GM12872 (cell line): Measurements from ENCODE around the gene ANKH.

Source experiments
- TF ChIP-seq, protein P1 (sequence below): IDR thresholded peaks from 3 replicates; pipeline ENCODE4 v1.5.1; 2011; ENCODE audit warnings: low read depth, mild to moderate bottlenecking, low read length, moderate library complexity; ENCODE audit not compliant: insufficient read depth

Gene ANKH

GRCh38 chr5:14678773-14679334 lies 192.7 kb downstream of the ANKH start:
- TF ChIP-seq, protein P1, sequence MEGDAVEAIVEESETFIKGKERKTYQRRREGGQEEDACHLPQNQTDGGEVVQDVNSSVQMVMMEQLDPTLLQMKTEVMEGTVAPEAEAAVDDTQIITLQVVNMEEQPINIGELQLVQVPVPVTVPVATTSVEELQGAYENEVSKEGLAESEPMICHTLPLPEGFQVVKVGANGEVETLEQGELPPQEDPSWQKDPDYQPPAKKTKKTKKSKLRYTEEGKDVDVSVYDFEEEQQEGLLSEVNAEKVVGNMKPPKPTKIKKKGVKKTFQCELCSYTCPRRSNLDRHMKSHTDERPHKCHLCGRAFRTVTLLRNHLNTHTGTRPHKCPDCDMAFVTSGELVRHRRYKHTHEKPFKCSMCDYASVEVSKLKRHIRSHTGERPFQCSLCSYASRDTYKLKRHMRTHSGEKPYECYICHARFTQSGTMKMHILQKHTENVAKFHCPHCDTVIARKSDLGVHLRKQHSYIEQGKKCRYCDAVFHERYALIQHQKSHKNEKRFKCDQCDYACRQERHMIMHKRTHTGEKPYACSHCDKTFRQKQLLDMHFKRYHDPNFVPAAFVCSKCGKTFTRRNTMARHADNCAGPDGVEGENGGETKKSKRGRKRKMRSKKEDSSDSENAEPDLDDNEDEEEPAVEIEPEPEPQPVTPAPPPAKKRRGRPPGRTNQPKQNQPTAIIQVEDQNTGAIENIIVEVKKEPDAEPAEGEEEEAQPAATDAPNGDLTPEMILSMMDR: no peak

- TF ChIP-seq, protein P1: no peak
Measured at GRCh38 chr5:14676320-14676719, 195.3 kb downstream of the ANKH start.

DNA sequence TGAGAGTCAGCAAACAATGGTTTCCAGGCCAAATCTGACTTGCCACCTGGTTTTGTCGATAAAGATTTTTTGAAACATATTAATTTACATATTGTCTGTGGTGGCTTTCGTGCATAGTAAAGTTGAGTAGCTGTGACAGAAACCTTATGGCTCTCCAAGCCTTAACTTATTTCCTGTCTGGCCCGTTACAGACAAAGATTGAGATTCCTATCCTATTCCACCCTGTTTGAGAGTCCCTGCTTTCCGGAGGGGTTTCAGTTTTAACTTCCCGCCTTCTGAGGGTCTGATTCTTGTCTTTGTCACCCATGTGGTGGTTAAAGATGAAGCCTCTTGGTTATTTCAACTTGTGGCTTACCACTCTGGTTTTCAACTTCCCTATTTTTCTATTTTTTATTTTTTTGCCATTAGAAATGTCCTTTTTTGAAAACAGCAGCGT lies 195.7 kb downstream of the ANKH start:
- TF ChIP-seq, protein P1: no peak

DNA sequence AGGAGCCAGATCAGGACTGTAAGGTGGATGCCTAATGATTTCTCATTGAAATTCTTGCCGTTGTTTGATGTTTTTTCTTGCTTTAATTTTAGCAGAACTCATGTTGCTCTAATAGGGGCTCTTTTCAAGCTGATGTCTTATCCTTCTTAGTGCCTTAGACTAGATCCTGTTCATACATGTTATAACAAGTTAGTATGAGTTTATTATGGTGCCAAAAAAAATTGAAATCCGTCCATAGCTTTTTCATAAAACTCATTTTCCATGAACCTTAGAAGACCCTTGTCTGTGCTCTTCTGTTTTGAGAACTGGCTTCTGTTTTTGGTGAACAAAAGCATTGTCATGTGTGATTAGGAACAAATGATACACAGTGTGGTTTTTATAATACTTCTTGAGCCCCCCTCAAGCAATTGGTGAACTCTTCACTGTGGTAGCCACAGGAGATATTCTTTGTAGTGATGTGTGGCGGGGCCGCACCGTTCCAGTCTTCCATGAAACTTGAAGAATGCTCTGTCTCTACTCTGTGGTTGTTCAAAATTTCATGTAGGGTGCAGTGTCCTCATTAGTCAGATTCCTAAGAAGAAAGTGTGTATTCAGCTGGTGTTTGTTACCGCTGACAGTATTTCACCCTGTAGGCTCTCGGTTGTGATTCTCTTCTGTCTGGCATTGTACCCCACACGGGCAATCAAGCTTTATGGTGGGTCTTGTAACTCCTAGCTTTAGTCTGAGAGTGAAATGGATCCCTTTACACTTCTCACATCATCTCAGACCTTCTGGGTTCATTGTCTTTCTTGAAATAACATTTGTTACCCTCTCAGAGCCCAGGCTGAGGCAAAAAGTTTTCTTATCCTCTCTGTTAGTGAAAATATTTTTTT lies 196.4 kb downstream of the ANKH start:
- TF ChIP-seq, protein P1: no peak

GRCh38 chr5:14673443-14673842 lies 198.1 kb downstream of the ANKH start:
- TF ChIP-seq, protein P1: no peak

DNA sequence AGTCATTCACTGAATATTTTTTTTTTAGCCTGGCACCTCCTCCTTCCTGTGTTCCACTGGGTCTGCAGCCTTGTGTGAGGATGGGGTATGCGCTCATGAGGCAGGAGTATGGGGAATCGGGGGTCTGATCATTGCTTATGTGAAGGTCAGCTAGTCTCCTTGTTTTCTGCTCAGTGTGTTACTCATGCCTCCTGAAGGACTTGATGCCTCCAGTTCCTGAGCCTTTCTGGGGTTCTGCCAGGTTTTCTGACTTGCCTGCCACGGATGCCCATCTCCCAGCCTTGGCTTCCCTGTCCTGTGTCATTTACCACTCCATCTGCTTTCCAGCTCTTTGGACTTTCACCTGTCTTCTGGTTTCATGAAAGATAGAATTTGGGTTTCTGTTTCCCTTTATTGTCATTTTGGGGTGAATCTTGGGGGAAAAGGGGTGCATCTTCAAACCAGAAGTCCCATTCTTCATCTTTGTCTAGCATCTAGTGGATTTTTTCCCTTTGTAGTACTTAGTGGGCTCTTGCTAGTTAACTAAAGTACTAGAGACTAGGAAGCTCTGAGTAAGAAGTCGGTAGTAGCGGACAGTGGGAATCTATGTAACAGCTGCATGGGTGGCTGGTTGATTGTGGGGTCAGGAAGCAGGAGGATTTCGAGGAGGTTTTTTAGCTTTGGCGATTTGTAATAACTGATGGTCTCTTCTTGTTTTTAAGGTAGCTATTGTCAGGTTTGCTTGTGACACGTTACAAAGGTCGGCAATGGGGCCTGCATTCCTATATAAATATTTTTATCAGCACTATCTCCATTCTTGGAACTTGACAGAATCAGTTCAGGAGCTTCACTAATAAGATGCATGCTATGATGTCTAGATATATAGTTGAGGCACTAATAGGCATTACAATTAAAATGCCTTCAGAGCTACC lies 198.8 kb downstream of the ANKH start:
- TF ChIP-seq, protein P1: no peak

DNA sequence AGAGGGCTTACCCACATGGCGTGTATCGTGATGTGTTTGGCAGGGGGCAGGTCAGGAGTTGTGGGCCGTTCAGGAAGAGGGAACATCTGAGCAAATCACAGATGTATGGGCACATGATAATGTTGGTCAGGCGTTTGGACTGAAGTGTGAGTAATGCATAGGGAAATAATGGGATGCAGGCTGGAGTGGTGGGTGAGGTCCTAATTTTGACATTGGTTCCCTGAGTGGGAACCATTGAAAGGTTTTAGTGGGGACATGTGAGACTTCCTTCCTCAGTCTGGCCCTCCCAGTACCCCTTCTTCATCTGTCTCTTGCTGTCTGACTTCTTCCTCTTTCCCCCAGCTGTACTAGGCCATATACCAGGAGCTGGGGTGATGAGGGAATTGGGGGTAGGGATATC lies 199.5 kb downstream of the ANKH start:
- TF ChIP-seq, protein P1: no peak
